Keratinocyte (primary cell): ENCODE results near the gene BBOX1. TPM values are rescaled to one million over a fixed set of nuclear protein-coding genes. Genes with fewer than 3 reads are reported as not detected.

ENCODE experiments used
- DNase-seq: peaks from one replicate; pipeline ENCODE4 v3.0.0-alpha.2; 2011; ENCODE audit warnings: low read depth, missing footprints, low spot score
- FAIRE-seq: peaks from 2 replicates; lab custom pipeline; 2011; peaks lifted over from hg19 to GRCh38; lab: Jason Lieb, UNC
- H2AFZ ChIP-seq: 2 replicates; pipeline ENCODE4 v1.6.0; 2012; ENCODE audit warnings: low read length, control low read depth, inconsistent platforms; ENCODE audit not compliant: control insufficient read depth
- H3K27ac ChIP-seq: 2 replicates; pipeline ENCODE4 v1.5.1; 2011; ENCODE audit warnings: low read length; ENCODE audit not compliant: control insufficient read depth, insufficient read depth
- H3K27me3 ChIP-seq: 3 replicates; pipeline ENCODE4 v1.6.0; 2011; ENCODE audit warnings: low read length; ENCODE audit not compliant: control insufficient read depth, insufficient read depth; ENCODE audit errors: extremely low read depth
- H3K36me3 ChIP-seq, 2 experiments: 2 replicates in 1 of 2; 3 replicates in 1 of 2; pipeline ENCODE4 v1.5.1; 2011; ENCODE audit warnings: low read length in 2 of 2, mild to moderate bottlenecking in 1 of 2; ENCODE audit not compliant: control insufficient read depth in 2 of 2, insufficient read depth in 2 of 2; ENCODE audit errors: extremely low read depth in 1 of 2
- H3K4me1 ChIP-seq: 3 replicates; pipeline ENCODE4 v1.5.1; 2011; ENCODE audit warnings: low read length; ENCODE audit not compliant: control insufficient read depth, insufficient read depth; ENCODE audit errors: extremely low read depth
- H3K4me2 ChIP-seq: 3 replicates; pipeline ENCODE4 v1.6.0; 2011; ENCODE audit warnings: low read depth, low read length; ENCODE audit not compliant: control insufficient read depth, insufficient read depth; ENCODE audit errors: extremely low read depth
- H3K4me3 ChIP-seq, 3 experiments: fragments of 200-600 bp in 1 of 3; sonication (generic) in 1 of 3; 2 replicates in 2 of 3; 3 replicates in 1 of 3; pipeline ENCODE4 v1.5.1; 2011 to 2016; ENCODE audit warnings: low read length in 3 of 3, mild to moderate bottlenecking in 3 of 3, control low read depth in 2 of 3, inconsistent platforms in 1 of 3, low read depth in 1 of 3, mixed read lengths in 1 of 3, mixed run types in 1 of 3, moderate library complexity in 1 of 3; ENCODE audit not compliant: control insufficient read depth in 2 of 3, insufficient read depth in 2 of 3; ENCODE audit errors: extremely low read depth in 1 of 3
- H3K79me2 ChIP-seq: 2 replicates; pipeline ENCODE4 v1.6.0; 2012; ENCODE audit warnings: low read length; ENCODE audit not compliant: control insufficient read depth, insufficient read depth
- H3K9ac ChIP-seq: 3 replicates; pipeline ENCODE4 v1.6.0; 2011; ENCODE audit warnings: low read length; ENCODE audit not compliant: control insufficient read depth, insufficient read depth; ENCODE audit errors: extremely low read depth
- H3K9me1 ChIP-seq: 3 replicates; pipeline ENCODE4 v1.6.0; 2011; ENCODE audit warnings: low read length; ENCODE audit not compliant: control insufficient read depth, insufficient read depth; ENCODE audit errors: extremely low read depth
- H3K9me3 ChIP-seq: 2 replicates; pipeline ENCODE4 v1.5.1; 2012; ENCODE audit warnings: low read depth, low read length; ENCODE audit not compliant: control insufficient read depth
- H4K20me1 ChIP-seq: 3 replicates; pipeline ENCODE4 v1.6.0; 2011; ENCODE audit warnings: low read length; ENCODE audit not compliant: control insufficient read depth, insufficient read depth; ENCODE audit errors: extremely low read depth
- EZH2 ChIP-seq: IDR thresholded peaks from one replicate; pipeline ENCODE4 v1.6.1; 2012; ENCODE audit warnings: inconsistent platforms, mild to moderate bottlenecking, low read length, moderate library complexity
- dilution Hi-C: fragments of 300-500 bp; cut with MboI; formaldehyde crosslinking; loops from one replicate; pipeline ENCODE4 v1.7.0; 2020; ENCODE audit warnings: low sequenced_read_pairs; ENCODE audit not compliant: extremely low pct_ligation_motif_present
- polyA plus RNA-seq, 5 experiments: library from polyadenylated mRNA; depleted of rRNA in 3 of 5; stranded (reverse) in 3 of 5; stranded (forward) in 1 of 5; unstranded in 1 of 5; fragments of >200 nt; gene quantifications; 1 replicate in 1 of 5; 2 replicates in 3 of 5; 3 replicates in 1 of 5; pipeline versions ENCODE4 v1.2.1 to v1.2.3, GENCODE V29; 2011 to 2012; ENCODE audit warnings: missing spikeins in 2 of 5, low read depth in 1 of 5, low replicate concordance in 1 of 5
- TF ChIP-seq, protein P1 (sequence below), 3 experiments: IDR thresholded peaks in 1 of 3; conservative IDR thresholded peaks in 1 of 3; optimal IDR thresholded peaks in 1 of 3; 2 replicates in 2 of 3; 3 replicates in 1 of 3; pipeline versions ENCODE3 to v1.5.1; 2011; ENCODE audit warnings: low read length in 3 of 3, mild to moderate bottlenecking in 3 of 3, moderate library complexity in 2 of 3, control low read depth in 1 of 3, inconsistent platforms in 1 of 3; ENCODE audit not compliant: insufficient read depth in 2 of 3; ENCODE audit errors: extremely low read depth in 1 of 3

BBOX1 gene
- polyA plus RNA-seq, 1 donor (not counting 4 experiments of a cell fraction or from before 2014, with no cell fraction given), result 2.4 TPM

DNA sequence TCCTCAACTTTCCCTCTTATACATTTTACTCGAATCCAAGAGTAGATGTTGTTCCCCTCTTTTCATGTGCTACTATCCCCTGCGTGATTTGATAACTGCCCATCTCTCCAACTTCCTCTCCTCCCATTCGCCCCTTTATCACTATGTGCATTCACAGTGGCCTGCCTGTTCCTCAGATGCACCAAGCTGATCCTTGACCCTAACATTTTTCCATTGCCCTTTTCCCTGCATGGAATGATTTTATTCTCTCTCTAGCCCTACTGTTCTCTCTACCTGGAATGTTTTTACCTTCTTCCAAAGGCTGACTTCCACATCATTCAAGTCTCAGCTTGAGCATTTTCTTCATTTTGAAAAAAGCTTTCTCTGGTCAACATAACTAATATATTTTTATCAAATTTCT lies 15.8 kb upstream of the BBOX1 start:
- DNase-seq (no peak), FAIRE-seq (no peak)
- Histone ChIP-seq H4K20me1 (no peaks in the 10 kb centered on the region), H3K9ac (no peak overlapping the region), H3K79me2 (no peaks in the 10 kb centered on the region), H3K4me1 (no peaks in the 10 kb centered on the region), H3K27ac (no peak overlapping the region), H3K4me3 (no peak overlapping the region), H3K36me3 (no peaks in the 10 kb centered on the region), H3K9me1 (no peaks in the 10 kb centered on the region), H2AFZ (no peak overlapping the region), H3K9me3 (no peaks in the 10 kb centered on the region), H3K4me2 (no peak overlapping the region), H3K27me3 (no peaks in the 10 kb centered on the region)
- dilution Hi-C loops, result no loop called here
- TF ChIP-seq EZH2, result no peak
- TF ChIP-seq, protein P1, sequence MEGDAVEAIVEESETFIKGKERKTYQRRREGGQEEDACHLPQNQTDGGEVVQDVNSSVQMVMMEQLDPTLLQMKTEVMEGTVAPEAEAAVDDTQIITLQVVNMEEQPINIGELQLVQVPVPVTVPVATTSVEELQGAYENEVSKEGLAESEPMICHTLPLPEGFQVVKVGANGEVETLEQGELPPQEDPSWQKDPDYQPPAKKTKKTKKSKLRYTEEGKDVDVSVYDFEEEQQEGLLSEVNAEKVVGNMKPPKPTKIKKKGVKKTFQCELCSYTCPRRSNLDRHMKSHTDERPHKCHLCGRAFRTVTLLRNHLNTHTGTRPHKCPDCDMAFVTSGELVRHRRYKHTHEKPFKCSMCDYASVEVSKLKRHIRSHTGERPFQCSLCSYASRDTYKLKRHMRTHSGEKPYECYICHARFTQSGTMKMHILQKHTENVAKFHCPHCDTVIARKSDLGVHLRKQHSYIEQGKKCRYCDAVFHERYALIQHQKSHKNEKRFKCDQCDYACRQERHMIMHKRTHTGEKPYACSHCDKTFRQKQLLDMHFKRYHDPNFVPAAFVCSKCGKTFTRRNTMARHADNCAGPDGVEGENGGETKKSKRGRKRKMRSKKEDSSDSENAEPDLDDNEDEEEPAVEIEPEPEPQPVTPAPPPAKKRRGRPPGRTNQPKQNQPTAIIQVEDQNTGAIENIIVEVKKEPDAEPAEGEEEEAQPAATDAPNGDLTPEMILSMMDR (optimal IDR thresholded peaks at IDR 0.05 in 1 of 3, IDR thresholded peaks at IDR 0.05 in 1 of 3, conservative IDR thresholded peaks at IDR 0.05 in 1 of 3; ENCODE audit: extremely low read depth in 1 of 3, insufficient read depth in 2 of 3, low read length in 3 of 3), result no peak

DNA sequence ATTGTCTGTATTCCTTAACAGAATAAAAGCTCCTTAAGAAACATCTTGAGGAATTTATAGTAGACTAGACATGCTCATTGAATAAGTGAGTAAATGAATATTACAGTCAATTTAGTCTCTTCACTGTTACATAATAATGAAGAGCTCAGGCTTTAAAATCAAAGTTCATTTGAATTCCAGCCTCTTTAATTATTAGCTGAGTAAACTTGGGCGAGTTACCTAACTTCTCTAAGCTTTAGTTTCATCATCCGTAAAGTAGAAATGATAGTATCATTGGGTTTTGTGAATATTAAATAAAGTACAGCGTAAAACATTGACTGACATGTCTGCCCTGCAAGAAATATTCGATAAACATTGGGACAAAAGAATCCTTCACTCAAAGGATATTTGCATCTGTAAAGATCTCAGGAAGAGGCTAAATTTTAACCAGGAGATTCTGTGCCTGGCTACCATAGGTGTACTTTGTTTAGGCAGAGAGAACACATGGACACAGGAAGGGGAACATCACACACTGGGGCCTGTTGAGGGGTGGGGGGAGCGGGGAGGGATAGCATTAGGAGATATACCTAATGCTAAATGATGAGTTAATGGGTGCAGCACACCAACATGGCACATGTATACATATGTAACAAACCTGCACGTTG lies 15.2 kb upstream of the BBOX1 start:
- Histone ChIP-seq H4K20me1 (no peaks in the 10 kb centered on the region), H3K4me1 (no peaks in the 10 kb centered on the region), H3K9me1 (no peaks in the 10 kb centered on the region), H3K4me3 (no peak overlapping the region), H3K9ac (no peak overlapping the region), H2AFZ (no peak overlapping the region), H3K27me3 (no peaks in the 10 kb centered on the region), H3K4me2 (no peak overlapping the region), H3K79me2 (no peaks in the 10 kb centered on the region), H3K9me3 (no peaks in the 10 kb centered on the region), H3K27ac (no peak overlapping the region), H3K36me3 (no peaks in the 10 kb centered on the region)
- no peak for DNase-seq
- dilution Hi-C loops, result no loop called here
- TF ChIP-seq, protein P1 (optimal IDR thresholded peaks at IDR 0.05 in 1 of 3, IDR thresholded peaks at IDR 0.05 in 1 of 3, conservative IDR thresholded peaks at IDR 0.05 in 1 of 3; ENCODE audit: extremely low read depth in 1 of 3, insufficient read depth in 2 of 3, low read length in 3 of 3), result no peak
- TF ChIP-seq EZH2, result no peak
- no peak for FAIRE-seq
